HepG2 (cell line): ENCODE data around the gene FAF1. TPM values are rescaled to one million over a fixed set of nuclear protein-coding genes. Genes with fewer than 3 reads are reported as not detected.

ENCODE experiments used
- ATAC-seq: fragments of 200-7000 bp; cut with Tn5 transposase; 3 replicates; pipeline ENCODE4 v1.9.1; 2020; ENCODE audit warnings: mild to moderate bottlenecking, moderate library complexity
- BruUV-seq: library from RNA; stranded (reverse); fragments of 400-500 nt; replicated peaks from 2 replicates; lab custom pipeline; 2021; lab: Mats Ljungman, UMichigan
- CTCF ChIA-PET: fragments of 300-600 bp; formaldehyde crosslinking; extraction: SDS; loops from one replicate; lab custom pipeline; 2021; ENCODE audit warnings: low total read pairs, inconsistent platforms, low intra/inter-chr PET ratio; lab: Yijun Ruan, JAX
- POLR2A ChIA-PET: fragments of 350-600 bp; sonication (Branson Sonifier 250); formaldehyde crosslinking; loops from one replicate; lab custom pipeline; 2020; ENCODE audit warnings: antibody characterized with exemption, inconsistent platforms; lab: Yijun Ruan, JAX
- DNase-seq: peaks from one replicate; pipeline ENCODE4 v3.0.0-alpha.2; 2015; ENCODE audit warnings: low spot score
- FAIRE-seq: peaks from 3 replicates; lab custom pipeline; 2011; peaks lifted over from hg19 to GRCh38; lab: Jason Lieb, UNC
- H2AFZ ChIP-seq: one replicate; pipeline ENCODE4 v1.6.1; 2011; ENCODE audit warnings: low read length, inconsistent platforms
- H3K27ac ChIP-seq: fragments of 300-600 bp; 3 replicates; pipeline ENCODE4 v1.8.0; 2011; ENCODE audit warnings: mixed run types, mild to moderate bottlenecking, mixed read lengths, low read length, inconsistent platforms; ENCODE audit not compliant: insufficient read depth; ENCODE audit errors: extremely low read length
- H3K27me3 ChIP-seq, 2 experiments: fragments of 200-600 bp in 1 of 2; 2 replicates in 1 of 2; 3 replicates in 1 of 2; pipeline versions ENCODE4 v1.6.0 to v1.8.0; 2011; ENCODE audit warnings: low read length in 2 of 2, mild to moderate bottlenecking in 2 of 2, moderate library complexity in 2 of 2, inconsistent platforms in 1 of 2; ENCODE audit not compliant: insufficient read depth in 2 of 2, control insufficient read depth in 1 of 2
- H3K36me3 ChIP-seq, 2 experiments: fragments of 200-600 bp in 1 of 2; replicated peaks in 1 of 2; 2 replicates in 1 of 2; 3 replicates in 1 of 2; pipeline versions ENCODE4 v1.5.1 to v1.8.0; 2011; ENCODE audit warnings: low read length in 2 of 2, inconsistent platforms in 1 of 2; ENCODE audit not compliant: insufficient read depth in 2 of 2, control insufficient read depth in 1 of 2
- H3K4me1 ChIP-seq: 2 replicates; pipeline ENCODE4 v1.5.1; 2012; ENCODE audit warnings: low read length, inconsistent platforms; ENCODE audit not compliant: insufficient read depth
- H3K4me2 ChIP-seq: 2 replicates; pipeline ENCODE4 v1.6.0; 2011; ENCODE audit warnings: low read depth, low read length, inconsistent platforms
- H3K4me3 ChIP-seq, 3 experiments: fragments of 200-600 bp in 1 of 3; sonication (generic), shearing (Covaris generic) in 1 of 3; replicated peaks in 1 of 3; 2 replicates each; pipeline ENCODE4 v1.5.1; 2011 to 2016; ENCODE audit warnings: low read length in 3 of 3, inconsistent platforms in 2 of 3, low read depth in 2 of 3, mild to moderate bottlenecking in 2 of 3, control low read depth in 1 of 3, mixed read lengths in 1 of 3; ENCODE audit not compliant: insufficient read depth in 1 of 3
- H3K79me2 ChIP-seq: one replicate; pipeline ENCODE4 v1.6.1; 2011; ENCODE audit warnings: low read length, inconsistent platforms; ENCODE audit not compliant: insufficient read depth
- H3K9ac ChIP-seq: 2 replicates; pipeline ENCODE4 v1.6.0; 2011; ENCODE audit warnings: mild to moderate bottlenecking, low read depth, low read length, inconsistent platforms; ENCODE audit not compliant: insufficient read depth
- H3K9me3 ChIP-seq: 2 replicates; pipeline ENCODE4 v1.5.1; 2012; ENCODE audit warnings: mild to moderate bottlenecking, low read length
- H4K20me1 ChIP-seq: 2 replicates; pipeline ENCODE4 v1.6.0; 2011; ENCODE audit warnings: inconsistent platforms, mild to moderate bottlenecking, low read length, moderate library complexity; ENCODE audit not compliant: insufficient read depth
- ARID2 ChIP-seq: sonication (generic); formaldehyde crosslinking; IDR thresholded peaks from 2 replicates; pipeline ENCODE4 v1.8.1; 2022; ENCODE audit warnings: mild to moderate bottlenecking, missing genetic modification reagents, borderline replicate concordance
- HIVEP1 ChIP-seq: sonication (generic); formaldehyde crosslinking; IDR thresholded peaks from 2 replicates; pipeline ENCODE4 v1.4.0; 2020; ENCODE audit warnings: mild to moderate bottlenecking, missing genetic modification reagents
- HNRNPL ChIP-seq: fragments of 200-400 bp; formaldehyde crosslinking; IDR thresholded peaks from 2 replicates; pipeline ENCODE4 v1.6.1; 2017; ENCODE audit warnings: mild to moderate bottlenecking, low read depth, low read length
- KLF15 ChIP-seq: sonication (generic); formaldehyde crosslinking; IDR thresholded peaks from 2 replicates; pipeline ENCODE4 v1.8.1; 2023; ENCODE audit warnings: borderline replicate concordance, mild to moderate bottlenecking, inconsistent platforms, missing genetic modification reagents, mixed read lengths
- NR2F6 ChIP-seq, 2 experiments: IDR thresholded peaks; 2 replicates each; pipeline ENCODE4 v1.6.1; 2016; ENCODE audit warnings: antibody characterized with exemption in 1 of 2, mild to moderate bottlenecking in 1 of 2
- PAWR ChIP-seq: sonication (generic); formaldehyde crosslinking; IDR thresholded peaks from 2 replicates; pipeline ENCODE4 v1.4.0; 2020; ENCODE audit warnings: missing genetic modification reagents, mild to moderate bottlenecking, borderline replicate concordance
- SP2 ChIP-seq: sonication (generic); formaldehyde crosslinking; IDR thresholded peaks from 2 replicates; pipeline ENCODE4 v1.5.1; 2020; ENCODE audit warnings: mild to moderate bottlenecking, missing genetic modification reagents
- THAP9 ChIP-seq: sonication (generic); formaldehyde crosslinking; IDR thresholded peaks from 2 replicates; pipeline ENCODE4; 2020; ENCODE audit warnings: missing genetic modification reagents, mild to moderate bottlenecking, borderline replicate concordance
- ZNF224 ChIP-seq: sonication (generic); formaldehyde crosslinking; IDR thresholded peaks from 2 replicates; pipeline ENCODE4 v1.5.0; 2020; ENCODE audit warnings: mild to moderate bottlenecking, missing genetic modification reagents
- ZNF235 ChIP-seq: sonication (generic); formaldehyde crosslinking; IDR thresholded peaks from 2 replicates; pipeline ENCODE4 v1.8.1; 2023; ENCODE audit warnings: mild to moderate bottlenecking, missing genetic modification reagents, borderline replicate concordance
- ZNF264 ChIP-seq: sonication (generic); formaldehyde crosslinking; IDR thresholded peaks from 2 replicates; pipeline ENCODE4 v1.4.0; 2020; ENCODE audit warnings: missing genetic modification reagents
- ZNF30 ChIP-seq: sonication (generic); formaldehyde crosslinking; IDR thresholded peaks from 2 replicates; pipeline ENCODE4 v1.5.0; 2020; ENCODE audit warnings: mild to moderate bottlenecking, missing genetic modification reagents
- ZNF382 ChIP-seq: sonication (generic); formaldehyde crosslinking; IDR thresholded peaks from 2 replicates; pipeline ENCODE4 v1.5.0; 2020; ENCODE audit warnings: missing genetic modification reagents, mild to moderate bottlenecking, borderline replicate concordance
- ZSCAN21 ChIP-seq: sonication (generic); formaldehyde crosslinking; IDR thresholded peaks from 2 replicates; pipeline ENCODE4 v1.8.0; 2022; ENCODE audit warnings: mild to moderate bottlenecking, missing genetic modification reagents, moderate library complexity, borderline replicate concordance
- WGBS: methylation state at CpG from one replicate; pipeline ENCODE4 v1.1.6; 2017; ENCODE audit warnings: low lambda C conversion rate; 5-methylcytosine and 5-hydroxymethylcytosine counted together
- in situ Hi-C: cut with HindIII; loops from 2 replicates; pipeline ENCODE4 v1.10.0; 2017; ENCODE audit warnings: low pct_unique_long_range_greater_than_20kb; ENCODE audit not compliant: extremely low pct_ligation_motif_present
- intact Hi-C: fragments of 100-400 bp; cut with micrococcal nuclease; formaldehyde crosslinking; loops from one replicate; pipeline ENCODE4 v1.10.0; 2022; ENCODE audit not compliant: unreplicated experiment
- polyA plus RNA-seq, 8 experiments: library from polyadenylated mRNA; depleted of rRNA in 3 of 8; stranded (reverse) in 7 of 8; unstranded in 1 of 8; fragments of >200 nt; fragmentation: Illumina TruSeq in 4 of 8; extraction: Trizol in 4 of 8; gene quantifications; 2 replicates each; pipeline versions ENCODE4 v1.2.1 to v1.2.3, GENCODE V29; 2011 to 2016; ENCODE audit warnings: low read depth in 4 of 8, missing spikeins in 1 of 8, mixed read lengths in 1 of 8; ENCODE audit not compliant: insufficient read depth in 1 of 8
- total RNA-seq, 5 experiments: library from RNA; depleted of rRNA; stranded (reverse); fragments of >200 nt; fragmentation: Illumina TruSeq; extraction: Trizol; gene quantifications; 2 replicates each; pipeline ENCODE4 v1.2.3, GENCODE V29; 2016; ENCODE audit warnings: low read depth in 1 of 5

FAF1 gene
- total and polyA plus RNA-seq, 2 of the 13 experiments (the other 11 are each of a cell fraction or from before 2014, with no cell fraction given): 19.4 to 63.3 TPM

- Histone ChIP-seq H3K9me3 (no peaks in the 10 kb centered on the region), H3K4me2 (no peak overlapping the region), H3K4me3 (no peak overlapping the region), H3K4me1 (peaks cover 22% of the 10 kb centered on the region), H3K27me3 (no peaks in the 10 kb centered on the region), H2AFZ (no peak overlapping the region), H4K20me1 (peaks cover 3% of the 10 kb centered on the region; the same call in 1 of the 2 replicates), H3K27ac (no peak overlapping the region), H3K36me3 (0 out of 5 replicates have a peak, but pooled peaks cover 0 to 4% of the 10 kb centered on the region in 2 experiments), H3K9ac (no peak overlapping the region), H3K79me2 (peaks cover 68% of the 10 kb centered on the region)
- POLR2A ChIA-PET: no interaction called here
- no peak for TF ChIP-seq NR2F6 (IDR thresholded peaks at IDR 0.05)
- TF ChIP-seq NR2F6 (CRISPR knock-in tag; IDR thresholded peaks at IDR 0.05): no peak
- no peak for TF ChIP-seq ZNF30 (CRISPR knock-in tag)
- TF ChIP-seq PAWR (CRISPR knock-in tag): no peak
- TF ChIP-seq KLF15 (CRISPR knock-in tag): no peak
- TF ChIP-seq ZNF224: no peak
- no peak for FAIRE-seq
- no TSS peak for BruUV-seq
- intact Hi-C loops: no loop called here
- no peak for ATAC-seq
- no peak for DNase-seq
- in situ Hi-C loops: no loop called here
- CTCF ChIA-PET: no interaction called here
- 100% methylated on average over 1 of the region's 1 CpG for WGBS
Observed at GRCh38 chr1:50950396-50950795, 9.7 kb downstream of the FAF1 start.

DNA sequence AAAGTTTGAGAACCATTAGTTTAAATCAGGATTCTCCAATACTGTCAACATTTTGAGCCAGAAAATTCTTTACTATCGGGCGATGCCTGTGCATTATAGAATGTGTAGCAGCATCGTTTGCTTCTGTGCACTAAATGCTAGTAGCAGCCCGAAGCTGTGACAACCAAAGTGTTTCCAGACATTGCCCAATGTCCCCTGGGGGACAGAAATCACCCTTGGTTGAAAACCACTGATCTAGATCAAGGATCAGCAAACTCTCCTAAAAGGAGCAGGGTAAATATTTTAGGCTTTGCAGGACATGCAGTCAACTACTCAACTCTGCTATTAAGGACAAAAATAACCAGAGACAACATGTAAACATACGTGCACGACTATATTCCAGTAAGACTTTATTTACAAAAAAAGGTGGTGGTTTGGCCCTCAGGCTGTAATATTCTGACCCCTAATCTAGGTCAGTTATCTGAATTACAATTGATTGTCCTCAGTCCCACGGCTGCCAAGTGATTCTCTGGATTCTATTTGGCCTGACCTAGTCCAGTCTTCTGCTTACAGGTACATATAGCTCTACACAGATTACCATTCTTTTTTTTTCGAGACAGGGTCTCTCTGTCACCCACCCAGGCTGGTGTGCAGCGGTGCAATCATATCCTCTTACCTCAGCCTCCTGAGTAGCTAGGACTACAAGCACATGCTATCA, 10.6 kb downstream of the FAF1 start:
- peaks cover 0 to 4% of the 10 kb centered on the region in 2 experiments; a peak in 1 of 5 replicates for H3K36me3 ChIP-seq
- no peak overlapping the region for H3K4me3 ChIP-seq
- H3K79me2 ChIP-seq: peaks cover 74% of the 10 kb centered on the region
- POLR2A ChIA-PET: no interaction called here
- H2AFZ ChIP-seq: no peak overlapping the region
- peaks cover 12% of the 10 kb centered on the region; the same call in 1 of the 2 replicates for H3K4me1 ChIP-seq
- peaks cover 3% of the 10 kb centered on the region; the same call in 1 of the 2 replicates for H4K20me1 ChIP-seq
- in situ Hi-C loops (no loop called here), intact Hi-C loops (no loop called here)
- H3K4me2 ChIP-seq: no peak overlapping the region
- H3K27ac ChIP-seq: no peak overlapping the region
- CTCF ChIA-PET: no interaction called here
- DNase-seq: no peak
- no peak overlapping the region for H3K9ac ChIP-seq
- ATAC-seq: no peak
- BruUV-seq: no TSS peak
- FAIRE-seq: no peak
- no peaks in the 10 kb centered on the region for H3K27me3 ChIP-seq
- no peaks in the 10 kb centered on the region for H3K9me3 ChIP-seq
- WGBS: 91% methylated on average over 9 of the region's 9 CpGs
- TF ChIP-seq HNRNPL (no peak), THAP9 (CRISPR knock-in tag) (no peak), ZNF235 (no peak), ARID2 (no peak), SP2 (CRISPR knock-in tag) (no peak), ZNF382 (no peak), ZSCAN21 (no peak), ZNF264 (no peak), HIVEP1 (CRISPR knock-in tag) (no peak)
